Liver (tissue), 9 donors: ENCODE data around the gene KLF15. TPM values are rescaled to one million over a fixed set of nuclear protein-coding genes. Genes with fewer than 3 reads are reported as not detected.

ENCODE experiments used
- DNase-seq: peaks from one replicate; pipeline ENCODE4 v3.0.0-alpha.2; 2017; ENCODE audit warnings: low spot score
- H3K27ac ChIP-seq, 2 donors: one replicate each; pipeline ENCODE4 v1.7.0; 2013; ENCODE audit warnings: inconsistent platforms in 2 of 2, low read length in 2 of 2, control low read depth in 1 of 2, low read depth in 1 of 2, mild to moderate bottlenecking in 1 of 2
- H3K27me3 ChIP-seq, 4 donors: one replicate each; pipeline versions ENCODE4 v1.6.1 to v1.7.0; 2013; ENCODE audit warnings: low read length in 3 of 4, inconsistent platforms in 1 of 4, mild to moderate bottlenecking in 1 of 4, moderate library complexity in 1 of 4; ENCODE audit not compliant: control insufficient read depth in 4 of 4, insufficient read depth in 4 of 4
- H3K36me3 ChIP-seq, 4 donors: one replicate each; pipeline versions ENCODE4 v1.6.1 to v1.7.0; 2013; ENCODE audit warnings: low read length in 3 of 4, mild to moderate bottlenecking in 3 of 4, low read depth in 1 of 4, moderate library complexity in 1 of 4; ENCODE audit not compliant: control insufficient read depth in 4 of 4, insufficient read depth in 3 of 4
- H3K4me1 ChIP-seq, 4 donors: one replicate each; pipeline versions ENCODE4 v1.6.1 to v1.7.0; 2013; ENCODE audit warnings: low read length in 3 of 4, mild to moderate bottlenecking in 3 of 4, moderate library complexity in 1 of 4; ENCODE audit not compliant: control insufficient read depth in 4 of 4, insufficient read depth in 4 of 4
- H3K4me3 ChIP-seq, 3 donors: one replicate each; pipeline versions ENCODE4 v1.6.1 to v1.7.0; 2013; ENCODE audit warnings: low read length in 3 of 3, control low read depth in 1 of 3, low read depth in 1 of 3, mild to moderate bottlenecking in 1 of 3
- H3K9ac ChIP-seq, 2 donors: one replicate each; pipeline ENCODE4 v1.7.0; 2013; ENCODE audit warnings: low read length in 2 of 2, mild to moderate bottlenecking in 2 of 2, moderate library complexity in 2 of 2, control low read depth in 1 of 2, low read depth in 1 of 2
- H3K9me3 ChIP-seq, 4 donors: one replicate each; pipeline versions ENCODE4 v1.6.1 to v1.7.0; 2013; ENCODE audit warnings: low read length in 3 of 4; ENCODE audit not compliant: control insufficient read depth in 4 of 4
- ATF3 ChIP-seq: IDR thresholded peaks from 2 replicates; pipeline ENCODE4 v1.6.1; 2016; ENCODE audit warnings: antibody characterized with exemption
- CTCF ChIP-seq: fragments of 150-350 bp; IDR thresholded peaks from 2 replicates; pipeline ENCODE4 v1.5.1; 2017; ENCODE audit warnings: improper control_type of control experiment, low read depth, low read length; ENCODE audit not compliant: missing input control
- EGR1 ChIP-seq, 2 donors: IDR thresholded peaks; 2 replicates each; pipeline ENCODE4 v1.6.1; 2016 to 2018; ENCODE audit warnings: antibody characterized with exemption in 2 of 2, low read depth in 2 of 2
- FOXA1 ChIP-seq: IDR thresholded peaks from 2 replicates; pipeline ENCODE4 v1.6.1; 2016; ENCODE audit warnings: antibody characterized with exemption
- FOXA2 ChIP-seq: IDR thresholded peaks from 2 replicates; pipeline ENCODE4 v1.6.1; 2016; ENCODE audit warnings: antibody characterized with exemption
- GABPA ChIP-seq, 2 donors: IDR thresholded peaks in 1 of 2; conservative IDR thresholded peaks in 1 of 2; 2 replicates each; pipeline ENCODE4 v1.6.1; 2016; ENCODE audit warnings: antibody characterized with exemption in 2 of 2, mild to moderate bottlenecking in 1 of 2, moderate library complexity in 1 of 2
- HNF4A ChIP-seq, 2 donors: conservative IDR thresholded peaks; 2 replicates each; pipeline ENCODE4 v1.6.1; 2016; ENCODE audit warnings: antibody characterized with exemption in 2 of 2, mild to moderate bottlenecking in 2 of 2
- HNF4G ChIP-seq: IDR thresholded peaks from 2 replicates; pipeline ENCODE4 v1.6.1; 2016; ENCODE audit warnings: antibody characterized with exemption
- JUND ChIP-seq, 2 donors: IDR thresholded peaks; 2 replicates each; pipeline ENCODE4 v1.6.1; 2016; ENCODE audit warnings: antibody characterized with exemption in 2 of 2
- MAX ChIP-seq: IDR thresholded peaks from 2 replicates; pipeline ENCODE4 v1.6.1; 2016; ENCODE audit warnings: antibody characterized with exemption
- NR2F2 ChIP-seq: IDR thresholded peaks from 2 replicates; pipeline ENCODE4 v1.6.1; 2016; ENCODE audit warnings: antibody characterized with exemption
- RAD21 ChIP-seq, 2 donors: IDR thresholded peaks; 2 replicates each; pipeline ENCODE4 v1.6.1; 2016; ENCODE audit warnings: antibody characterized with exemption in 2 of 2, mild to moderate bottlenecking in 2 of 2
- REST ChIP-seq: IDR thresholded peaks from 2 replicates; pipeline ENCODE4 v1.6.1; 2016; ENCODE audit warnings: antibody characterized with exemption, mild to moderate bottlenecking
- RXRA ChIP-seq, 2 donors: IDR thresholded peaks; 2 replicates each; pipeline ENCODE4 v1.6.1; 2017 to 2018; ENCODE audit warnings: antibody characterized with exemption in 2 of 2, mild to moderate bottlenecking in 1 of 2
- SP1 ChIP-seq: IDR thresholded peaks from 2 replicates; pipeline ENCODE4 v1.6.1; 2018; ENCODE audit warnings: antibody characterized with exemption, mild to moderate bottlenecking
- TAF1 ChIP-seq: conservative IDR thresholded peaks from 2 replicates; pipeline ENCODE4 v1.6.1; 2016; ENCODE audit warnings: antibody characterized with exemption, mild to moderate bottlenecking
- YY1 ChIP-seq: IDR thresholded peaks from 2 replicates; pipeline ENCODE4 v1.6.1; 2016; ENCODE audit warnings: antibody characterized with exemption, mild to moderate bottlenecking
- ZBTB33 ChIP-seq: IDR thresholded peaks from 2 replicates; pipeline ENCODE4 v1.6.1; 2016; ENCODE audit warnings: antibody characterized with exemption
- WGBS: extraction: QIAGEN DNeasy Blood & Tissue Kit; methylation state at CpG from one replicate; pipeline ENCODE4 v1.1.7; 2013; 5-methylcytosine and 5-hydroxymethylcytosine counted together
- polyA plus RNA-seq, 2 donors: library from polyadenylated mRNA; stranded (reverse) in 1 of 2; unstranded in 1 of 2; fragments of 200-250 nt in 1 of 2; fragments of >200 nt in 1 of 2; fragmentation: Nextera tagmentation in 1 of 2; extraction: Ambion mirVana in 1 of 2; gene quantifications; one replicate each; pipeline versions ENCODE4 v1.2.1 to v1.2.3, GENCODE V29; 2013 to 2015
- total RNA-seq, 2 donors: library from RNA; depleted of rRNA; stranded (reverse); fragments of >200 nt; gene quantifications; one replicate each; pipeline ENCODE4 v1.2.3, GENCODE V29; 2014
- donor health status: healthy.
- donor health status: healthy.
- donor health status: healthy.
- donor health status: healthy.
- donor health status: healthy.

The KLF15 gene
- total and polyA plus RNA-seq, 4 donors, result 21.4 to 103 (median 49.3) TPM

GRCh38 chr3:126306888-126307482, 50.2 kb downstream of the KLF15 start:
- no peak for TF ChIP-seq YY1
- TF ChIP-seq FOXA2, result no peak
- TF ChIP-seq RXRA (IDR thresholded peaks at IDR 0.05), result no peak
- H3K27me3 ChIP-seq, result no peaks in the 10 kb centered on the region
- WGBS, result 95% methylated on average over 8 of the region's 8 CpGs
- H3K36me3 ChIP-seq, result no peaks in the 10 kb centered on the region
- no peak overlapping the region for H3K9ac ChIP-seq
- H3K9me3 ChIP-seq, result peaks cover 0 to 5% (median 1%) of the 10 kb centered on the region in 4 donors
- no peak for DNase-seq
- H3K27ac ChIP-seq, result no peak overlapping the region
- no peaks in the 10 kb centered on the region for H3K4me1 ChIP-seq
- H3K4me3 ChIP-seq, result no peak overlapping the region

GRCh38 chr3:126306397-126306796, 50.8 kb downstream of the KLF15 start:
- peaks cover 0 to 3% (median under 1%) of the 10 kb centered on the region in 4 donors for H3K4me1 ChIP-seq
- no peaks in the 10 kb centered on the region for H3K36me3 ChIP-seq
- WGBS, result 80% methylated on average over 7 of the region's 7 CpGs
- H3K27ac ChIP-seq, result no peak overlapping the region
- no peak overlapping the region for H3K4me3 ChIP-seq
- no peak overlapping the region for H3K9ac ChIP-seq
- H3K9me3 ChIP-seq, result peaks cover 0 to 5% (median 1%) of the 10 kb centered on the region in 4 donors
- no peaks in the 10 kb centered on the region for H3K27me3 ChIP-seq
- no peak for DNase-seq
- no peak for TF ChIP-seq RXRA (IDR thresholded peaks at IDR 0.05)
- no peak for TF ChIP-seq RAD21 (IDR thresholded peaks at IDR 0.05)
- no peak for TF ChIP-seq MAX
- TF ChIP-seq HNF4A (conservative IDR thresholded peaks at IDR 0.05), result no peak
- TF ChIP-seq GABPA (IDR thresholded peaks at IDR 0.05 in 1 of 2, conservative IDR thresholded peaks at IDR 0.05 in 1 of 2), result no peak
- no peak for TF ChIP-seq YY1
- TF ChIP-seq FOXA1, result no peak

GRCh38 chr3:126305427-126305826, 51.8 kb downstream of the KLF15 start:
- Histone ChIP-seq H3K36me3 (no peaks in the 10 kb centered on the region), H3K4me3 (no peak overlapping the region), H3K27me3 (no peaks in the 10 kb centered on the region), H3K9ac (no peak overlapping the region), H3K27ac (no peak overlapping the region), H3K4me1 (peaks cover 0 to 8% (median 2%) of the 10 kb centered on the region in 4 donors), H3K9me3 (peaks cover 0 to 5% (median 1%) of the 10 kb centered on the region in 4 donors)
- TF ChIP-seq ZBTB33 (no peak), HNF4G (no peak), YY1 (no peak), JUND (IDR thresholded peaks at IDR 0.05) (no peak), CTCF (no peak), GABPA (IDR thresholded peaks at IDR 0.05 in 1 of 2, conservative IDR thresholded peaks at IDR 0.05 in 1 of 2) (no peak), HNF4A (conservative IDR thresholded peaks at IDR 0.05) (no peak), NR2F2 (no peak), RAD21 (IDR thresholded peaks at IDR 0.05) (no peak), MAX (no peak), FOXA2 (no peak), RXRA (IDR thresholded peaks at IDR 0.05) (no peak), SP1 (no peak), ATF3 (no peak), FOXA1 (no peak), REST (no peak), EGR1 (IDR thresholded peaks at IDR 0.05; ENCODE audit: low read depth in 2 of 2) (no peak), TAF1 (no peak)
- no peak for DNase-seq
